ENCODE measurements around the gene PHC3.

DNA sequence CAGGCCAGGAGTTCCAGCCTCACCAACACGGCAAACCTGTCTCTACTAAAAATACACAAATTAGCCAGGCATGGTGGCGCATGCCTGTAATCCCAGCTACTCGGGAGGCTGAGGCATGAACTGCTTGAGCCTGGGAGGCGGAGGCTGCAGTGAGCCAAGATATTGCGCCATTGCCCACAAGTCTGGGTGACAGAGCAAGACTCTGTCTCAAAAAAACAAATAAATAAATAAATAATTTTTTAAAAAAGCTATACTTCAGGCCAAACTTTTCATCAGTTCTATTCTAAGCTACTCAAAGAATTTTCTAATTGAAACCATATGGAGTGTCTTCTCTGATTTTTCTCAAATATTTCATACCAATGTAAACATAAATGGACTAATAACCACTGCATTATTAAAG, 43.5 kb downstream of the PHC3 start:
- TF ChIP-seq, protein P1, sequence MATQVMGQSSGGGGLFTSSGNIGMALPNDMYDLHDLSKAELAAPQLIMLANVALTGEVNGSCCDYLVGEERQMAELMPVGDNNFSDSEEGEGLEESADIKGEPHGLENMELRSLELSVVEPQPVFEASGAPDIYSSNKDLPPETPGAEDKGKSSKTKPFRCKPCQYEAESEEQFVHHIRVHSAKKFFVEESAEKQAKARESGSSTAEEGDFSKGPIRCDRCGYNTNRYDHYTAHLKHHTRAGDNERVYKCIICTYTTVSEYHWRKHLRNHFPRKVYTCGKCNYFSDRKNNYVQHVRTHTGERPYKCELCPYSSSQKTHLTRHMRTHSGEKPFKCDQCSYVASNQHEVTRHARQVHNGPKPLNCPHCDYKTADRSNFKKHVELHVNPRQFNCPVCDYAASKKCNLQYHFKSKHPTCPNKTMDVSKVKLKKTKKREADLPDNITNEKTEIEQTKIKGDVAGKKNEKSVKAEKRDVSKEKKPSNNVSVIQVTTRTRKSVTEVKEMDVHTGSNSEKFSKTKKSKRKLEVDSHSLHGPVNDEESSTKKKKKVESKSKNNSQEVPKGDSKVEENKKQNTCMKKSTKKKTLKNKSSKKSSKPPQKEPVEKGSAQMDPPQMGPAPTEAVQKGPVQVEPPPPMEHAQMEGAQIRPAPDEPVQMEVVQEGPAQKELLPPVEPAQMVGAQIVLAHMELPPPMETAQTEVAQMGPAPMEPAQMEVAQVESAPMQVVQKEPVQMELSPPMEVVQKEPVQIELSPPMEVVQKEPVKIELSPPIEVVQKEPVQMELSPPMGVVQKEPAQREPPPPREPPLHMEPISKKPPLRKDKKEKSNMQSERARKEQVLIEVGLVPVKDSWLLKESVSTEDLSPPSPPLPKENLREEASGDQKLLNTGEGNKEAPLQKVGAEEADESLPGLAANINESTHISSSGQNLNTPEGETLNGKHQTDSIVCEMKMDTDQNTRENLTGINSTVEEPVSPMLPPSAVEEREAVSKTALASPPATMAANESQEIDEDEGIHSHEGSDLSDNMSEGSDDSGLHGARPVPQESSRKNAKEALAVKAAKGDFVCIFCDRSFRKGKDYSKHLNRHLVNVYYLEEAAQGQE (IDR thresholded peaks at IDR 0.05; ENCODE audit: low read depth): no peak
- TF ChIP-seq, protein P2, sequence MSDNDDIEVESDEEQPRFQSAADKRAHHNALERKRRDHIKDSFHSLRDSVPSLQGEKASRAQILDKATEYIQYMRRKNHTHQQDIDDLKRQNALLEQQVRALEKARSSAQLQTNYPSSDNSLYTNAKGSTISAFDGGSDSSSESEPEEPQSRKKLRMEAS (IDR thresholded peaks at IDR 0.05): no peak
- TF ChIP-seq EP300 (IDR thresholded peaks at IDR 0.05; ENCODE audit: borderline replicate concordance) (no peak), RAD21 (IDR thresholded peaks at IDR 0.05; ENCODE audit: low read depth) (no peak), YY1 (IDR thresholded peaks at IDR 0.05; ENCODE audit: low read depth) (no peak), FOXM1 (IDR thresholded peaks at IDR 0.05; ENCODE audit: borderline replicate concordance, low read depth) (no peak), TEAD4 (IDR thresholded peaks at IDR 0.05) (no peak), NFIC (IDR thresholded peaks at IDR 0.05) (no peak)

All from Ishikawa (cell line).